Mesendoderm (in vitro differentiated cells): Measurements from ENCODE around the gene MFAP4.

Experiments used
- DNase-seq: peaks from one replicate; pipeline ENCODE4 v3.0.0; 2013
- H2AK5ac ChIP-seq: 2 replicates; pipeline ENCODE4 v1.6.1; 2013; ENCODE audit warnings: low read length, inconsistent platforms
- H2BK120ac ChIP-seq: 2 replicates; pipeline ENCODE4 v1.6.1; 2013; ENCODE audit warnings: low read depth, mild to moderate bottlenecking, low read length, moderate library complexity, mixed read lengths
- H2BK15ac ChIP-seq: replicated peaks from 2 replicates; pipeline ENCODE4 v1.6.1; 2013; ENCODE audit warnings: low read depth, mild to moderate bottlenecking, moderate library complexity
- H2BK5ac ChIP-seq: 2 replicates; pipeline ENCODE4 v1.6.1; 2013; ENCODE audit warnings: low read length, inconsistent platforms
- H3K18ac ChIP-seq: 2 replicates; pipeline ENCODE4 v1.6.1; 2013; ENCODE audit warnings: mild to moderate bottlenecking, low read length, mixed read lengths
- H3K23ac ChIP-seq: one replicate; pipeline ENCODE4 v1.6.1; 2013; ENCODE audit warnings: low read length
- H3K27ac ChIP-seq: 2 replicates; pipeline ENCODE4 v1.5.1; 2013; ENCODE audit warnings: low read depth, mild to moderate bottlenecking, inconsistent platforms, low read length, moderate library complexity
- H3K27me3 ChIP-seq: 2 replicates; pipeline ENCODE4 v1.6.1; 2013; ENCODE audit warnings: low read length, control low read depth, mild to moderate bottlenecking, inconsistent platforms; ENCODE audit not compliant: insufficient read depth, poor library complexity
- H3K36me3 ChIP-seq: 2 replicates; pipeline ENCODE4 v1.6.1; 2013; ENCODE audit warnings: low read length, inconsistent platforms; ENCODE audit not compliant: control insufficient read depth, insufficient read depth
- H3K4ac ChIP-seq: one replicate; pipeline ENCODE4 v1.6.1; 2013; ENCODE audit warnings: low read depth, mild to moderate bottlenecking, low read length, moderate library complexity
- H3K4me1 ChIP-seq: 2 replicates; pipeline ENCODE4 v1.6.1; 2013; ENCODE audit warnings: low read depth, low read length, inconsistent platforms; ENCODE audit not compliant: control insufficient read depth
- H3K4me2 ChIP-seq: 2 replicates; pipeline ENCODE4 v1.6.1; 2013; ENCODE audit warnings: low read length
- H3K4me3 ChIP-seq: 2 replicates; pipeline ENCODE4 v1.5.1; 2013; ENCODE audit warnings: mild to moderate bottlenecking, low read length
- H3K56ac ChIP-seq: one replicate; pipeline ENCODE4 v1.6.1; 2013; ENCODE audit warnings: low read length
- H3K79me1 ChIP-seq: 2 replicates; pipeline ENCODE4 v1.6.1; 2013; ENCODE audit warnings: low read length, inconsistent platforms
- H3K79me2 ChIP-seq: 2 replicates; pipeline ENCODE4 v1.6.1; 2013; ENCODE audit warnings: mild to moderate bottlenecking, low read length; ENCODE audit not compliant: control insufficient read depth, insufficient read depth
- H3K9ac ChIP-seq: 2 replicates; pipeline ENCODE4 v1.6.1; 2013; ENCODE audit warnings: low read length, inconsistent platforms
- H4K5ac ChIP-seq: one replicate; pipeline ENCODE4 v1.6.1; 2013; ENCODE audit warnings: low read length
- H4K8ac ChIP-seq: one replicate; pipeline ENCODE4 v1.6.1; 2013; ENCODE audit warnings: low read depth, mild to moderate bottlenecking, control low read depth, low read length, moderate library complexity
- WGBS: extraction: QIAGEN DNeasy Blood & Tissue Kit; methylation state at CpG from one replicate; pipeline ENCODE4 v1.1.7; 2013; ENCODE audit warnings: low lambda C conversion rate, missing lambda C conversion rate; ENCODE audit not compliant: insufficient coverage; ENCODE audit errors: extremely low coverage; 5-methylcytosine and 5-hydroxymethylcytosine counted together

The MFAP4 gene

GRCh38 chr17:19376811-19377210, 10.2 kb downstream of the MFAP4 start:
- no peak overlapping the region for H2BK120ac ChIP-seq
- no peak overlapping the region for H4K5ac ChIP-seq
- no peak overlapping the region for H3K23ac ChIP-seq
- no peak overlapping the region for H3K4ac ChIP-seq
- H2BK5ac ChIP-seq = no peak overlapping the region
- peaks cover 31% of the 10 kb centered on the region for H3K79me2 ChIP-seq
- H3K36me3 ChIP-seq = peaks cover 15% of the 10 kb centered on the region
- no peak for DNase-seq
- H3K4me3 ChIP-seq = no peak overlapping the region
- H4K8ac ChIP-seq = no peak overlapping the region
- H3K79me1 ChIP-seq = peaks cover 24% of the 10 kb centered on the region
- H3K4me2 ChIP-seq = peak overlapping the region; percentile 19
- H2AK5ac ChIP-seq = no peak overlapping the region
- H3K27me3 ChIP-seq = no peaks in the 10 kb centered on the region
- H3K9ac ChIP-seq = peak overlapping the region; percentile 75
- no peak overlapping the region for H3K27ac ChIP-seq
- no peak overlapping the region for H3K56ac ChIP-seq
- no peak overlapping the region for H2BK15ac ChIP-seq
- H3K18ac ChIP-seq = no peak overlapping the region
- no CpG with 5 or more reads among the region's 2 CpGs for WGBS
- H3K4me1 ChIP-seq = peaks cover 5% of the 10 kb centered on the region

DNA sequence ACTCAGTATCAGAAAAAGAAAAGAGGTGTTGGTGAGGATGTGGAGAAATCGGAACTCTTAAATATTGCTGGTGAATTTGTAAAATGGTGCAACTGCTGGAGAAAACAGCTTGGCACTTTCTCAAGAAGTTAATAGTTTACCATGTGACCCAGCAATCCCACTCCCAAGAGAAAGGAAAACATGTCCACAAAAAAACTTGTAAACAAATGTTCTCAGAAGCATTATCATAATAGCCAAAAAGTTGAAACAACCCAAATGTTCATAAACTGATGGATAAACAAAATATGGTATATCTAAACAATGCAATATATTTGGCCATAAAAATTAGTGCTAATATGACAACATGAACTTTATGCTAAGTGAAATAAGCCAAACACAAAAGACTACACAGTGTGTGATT, 11.3 kb downstream of the MFAP4 start:
- Histone ChIP-seq H4K5ac (no peak overlapping the region), H2BK15ac (no peak overlapping the region), H3K4ac (no peak overlapping the region), H3K56ac (no peak overlapping the region), H3K4me1 (peaks cover 5% of the 10 kb centered on the region), H3K36me3 (peaks cover 7% of the 10 kb centered on the region), H3K18ac (no peak overlapping the region), H3K27ac (no peak overlapping the region), H2AK5ac (no peak overlapping the region), H3K9ac (no peak overlapping the region), H3K4me3 (no peak overlapping the region), H3K27me3 (no peaks in the 10 kb centered on the region), H3K23ac (no peak overlapping the region), H3K79me1 (peaks cover 17% of the 10 kb centered on the region), H4K8ac (no peak overlapping the region), H3K4me2 (no peak overlapping the region), H2BK120ac (no peak overlapping the region), H3K79me2 (peaks cover 22% of the 10 kb centered on the region), H2BK5ac (no peak overlapping the region)
- DNase-seq = no peak
- no CpG with 5 or more reads among the region's 1 CpG for WGBS

- WGBS = no CpG with 5 or more reads among the region's 5 CpGs
- no peak overlapping the region for H2AK5ac ChIP-seq
Observed at GRCh38 chr17:19374136-19374535, 12.9 kb downstream of the MFAP4 start.

DNA sequence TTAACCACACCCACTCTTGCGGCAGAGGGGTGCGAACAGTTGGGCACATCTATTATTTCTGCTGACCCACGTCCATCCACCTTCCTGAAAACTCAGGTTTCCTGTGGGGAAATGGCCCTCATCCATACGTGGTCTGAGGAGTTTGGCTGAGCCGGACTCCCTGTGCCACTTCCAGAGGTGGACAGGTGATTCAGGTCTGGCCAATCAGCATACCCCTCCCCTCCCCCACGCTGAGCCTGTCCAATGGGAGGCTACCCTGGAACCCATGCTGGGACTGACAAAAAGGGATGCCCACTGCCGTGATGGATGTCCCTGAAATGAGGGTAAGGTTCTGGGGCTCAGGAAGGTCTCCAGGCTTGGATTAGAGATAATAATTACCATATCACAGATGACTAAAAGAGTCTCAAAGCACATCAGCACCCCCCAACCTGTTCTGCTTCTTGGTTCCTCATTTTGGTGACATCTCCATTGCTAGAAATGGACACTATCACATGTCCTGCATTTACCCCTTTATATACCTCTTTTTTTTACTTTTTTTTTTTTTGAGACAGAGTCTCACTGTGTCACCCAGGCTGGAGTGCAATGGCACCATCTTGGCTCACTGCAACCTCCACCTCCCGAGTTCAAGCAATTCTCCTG, 14.0 kb downstream of the MFAP4 start:
- Histone ChIP-seq H3K4me1 (no peaks in the 10 kb centered on the region), H4K5ac (no peak overlapping the region), H4K8ac (no peak overlapping the region), H2AK5ac (no peak overlapping the region), H2BK120ac (no peak overlapping the region), H3K27ac (no peak overlapping the region), H3K79me2 (no peaks in the 10 kb centered on the region), H3K27me3 (no peaks in the 10 kb centered on the region), H3K4me3 (no peak overlapping the region), H2BK15ac (no peak overlapping the region), H3K36me3 (no peaks in the 10 kb centered on the region), H3K18ac (no peak overlapping the region), H3K56ac (no peak overlapping the region), H3K79me1 (peaks cover 4% of the 10 kb centered on the region), H3K23ac (no peak overlapping the region), H3K4ac (no peak overlapping the region), H3K4me2 (no peak overlapping the region), H3K9ac (no peak overlapping the region), H2BK5ac (no peak overlapping the region)
- WGBS = no CpG with 5 or more reads among the region's 8 CpGs
- DNase-seq = no peak

More at GRCh38 chr17:19374136-19374535, 12.9 kb downstream of the MFAP4 start:
- Histone ChIP-seq H3K79me1 (peaks cover 7% of the 10 kb centered on the region), H4K8ac (no peak overlapping the region), H3K4ac (no peak overlapping the region), H3K9ac (no peak overlapping the region), H3K23ac (no peak overlapping the region), H3K4me3 (no peak overlapping the region), H3K56ac (no peak overlapping the region), H3K4me2 (no peak overlapping the region), H3K79me2 (peaks cover 6% of the 10 kb centered on the region), H3K18ac (no peak overlapping the region), H2BK120ac (no peak overlapping the region), H3K27ac (no peak overlapping the region), H3K4me1 (no peaks in the 10 kb centered on the region), H4K5ac (no peak overlapping the region), H2BK15ac (no peak overlapping the region), H3K36me3 (no peaks in the 10 kb centered on the region), H3K27me3 (no peaks in the 10 kb centered on the region), H2BK5ac (no peak overlapping the region)
- no peak for DNase-seq

GRCh38 chr17:19372439-19372838, 14.6 kb downstream of the MFAP4 start:
- H3K56ac ChIP-seq = no peak overlapping the region
- no peak overlapping the region for H4K5ac ChIP-seq
- no peaks in the 10 kb centered on the region for H3K79me2 ChIP-seq
- no peak overlapping the region for H3K23ac ChIP-seq
- H3K79me1 ChIP-seq = peaks cover 4% of the 10 kb centered on the region
- H3K4me3 ChIP-seq = no peak overlapping the region
- DNase-seq = no peak
- H3K18ac ChIP-seq = no peak overlapping the region
- no CpG with 5 or more reads among the region's 12 CpGs for WGBS
- H4K8ac ChIP-seq = no peak overlapping the region
- no peak overlapping the region for H2AK5ac ChIP-seq
- no peak overlapping the region for H2BK15ac ChIP-seq
- H3K9ac ChIP-seq = no peak overlapping the region
- no peak overlapping the region for H2BK5ac ChIP-seq
- H2BK120ac ChIP-seq = no peak overlapping the region
- no peaks in the 10 kb centered on the region for H3K27me3 ChIP-seq
- no peak overlapping the region for H3K4me2 ChIP-seq
- H3K4me1 ChIP-seq = no peaks in the 10 kb centered on the region
- H3K36me3 ChIP-seq = no peaks in the 10 kb centered on the region
- H3K4ac ChIP-seq = no peak overlapping the region
- no peak overlapping the region for H3K27ac ChIP-seq

- H3K27me3 ChIP-seq = no peaks in the 10 kb centered on the region
- no peak overlapping the region for H3K4me3 ChIP-seq
- H3K23ac ChIP-seq = no peak overlapping the region
- no peak overlapping the region for H3K27ac ChIP-seq
- H3K79me1 ChIP-seq = peaks cover 4% of the 10 kb centered on the region
- H2AK5ac ChIP-seq = no peak overlapping the region
- H4K5ac ChIP-seq = no peak overlapping the region
- H3K56ac ChIP-seq = no peak overlapping the region
- H3K79me2 ChIP-seq = no peaks in the 10 kb centered on the region
- H2BK5ac ChIP-seq = no peak overlapping the region
- no CpG with 5 or more reads among the region's 9 CpGs for WGBS
- no peaks in the 10 kb centered on the region for H3K36me3 ChIP-seq
- H2BK120ac ChIP-seq = no peak overlapping the region
- H2BK15ac ChIP-seq = no peak overlapping the region
- H3K9ac ChIP-seq = no peak overlapping the region
- H3K4me2 ChIP-seq = no peak overlapping the region
- H3K18ac ChIP-seq = no peak overlapping the region
- H3K4ac ChIP-seq = no peak overlapping the region
- no peaks in the 10 kb centered on the region for H3K4me1 ChIP-seq
- DNase-seq = no peak
- H4K8ac ChIP-seq = no peak overlapping the region
Observed at GRCh38 chr17:19372011-19372370, 15.0 kb downstream of the MFAP4 start.
